A172 (cell line): Measurements from ENCODE around the gene NKIRAS1. TPM values are rescaled to one million over a fixed set of nuclear protein-coding genes. Genes with fewer than 3 reads are reported as not detected.
"Not testable (repeated sequence)": the region's sequence is repeated elsewhere in the genome, so short reads cannot be mapped to it uniquely, and the experiment has no call there.

Experiments used
- DNase-seq: peaks from one replicate; pipeline ENCODE4 v3.0.0-alpha.2; 2015; ENCODE audit warnings: low spot score
- total RNA-seq: library from RNA; depleted of rRNA; stranded (reverse); fragments of >200 nt; shearing (Covaris generic); gene quantifications from 2 replicates; pipeline ENCODE4 v1.2.3, GENCODE V29; 2014; rRNA removed

The NKIRAS1 gene
- total RNA-seq, 1 experiment from 2014 or later, result 39.4 TPM

GRCh38 chr3:23870663-23871043, 46.1 kb downstream of the NKIRAS1 start:
- DNase-seq, result not testable (repeated sequence)

DNA sequence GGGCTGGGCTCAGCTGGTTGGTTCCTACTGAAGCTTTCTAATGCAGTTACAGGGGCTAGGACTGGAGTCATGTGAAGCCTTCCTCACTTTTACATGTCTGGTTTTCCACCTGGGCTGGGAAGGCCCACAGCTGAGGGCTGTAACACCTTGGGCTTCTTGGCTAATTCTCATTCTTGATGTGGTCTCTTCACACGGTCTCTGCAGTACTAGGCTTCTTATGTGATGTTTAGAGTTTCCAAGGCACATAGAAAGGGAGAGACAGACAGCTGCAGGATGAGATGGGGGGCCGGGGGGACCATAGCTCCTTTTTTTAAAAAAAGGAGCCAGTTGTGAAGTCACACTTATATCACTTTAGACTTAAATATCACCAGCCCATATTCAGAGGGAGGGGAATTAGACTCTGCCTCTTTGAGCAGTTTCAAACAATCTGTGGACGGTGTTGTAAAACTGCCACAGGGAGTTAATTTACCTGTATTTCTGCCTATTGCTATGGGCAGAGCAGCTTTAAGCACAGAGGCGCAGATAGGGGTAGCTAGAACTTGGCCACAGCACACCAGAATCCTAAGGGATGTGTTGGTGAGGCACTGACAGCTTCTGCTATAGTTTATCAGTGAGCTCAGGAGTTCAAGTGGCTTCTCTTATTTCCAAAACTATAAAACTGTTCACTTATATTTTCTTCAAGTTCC, 46.7 kb downstream of the NKIRAS1 start:
- no peak for DNase-seq

DNA sequence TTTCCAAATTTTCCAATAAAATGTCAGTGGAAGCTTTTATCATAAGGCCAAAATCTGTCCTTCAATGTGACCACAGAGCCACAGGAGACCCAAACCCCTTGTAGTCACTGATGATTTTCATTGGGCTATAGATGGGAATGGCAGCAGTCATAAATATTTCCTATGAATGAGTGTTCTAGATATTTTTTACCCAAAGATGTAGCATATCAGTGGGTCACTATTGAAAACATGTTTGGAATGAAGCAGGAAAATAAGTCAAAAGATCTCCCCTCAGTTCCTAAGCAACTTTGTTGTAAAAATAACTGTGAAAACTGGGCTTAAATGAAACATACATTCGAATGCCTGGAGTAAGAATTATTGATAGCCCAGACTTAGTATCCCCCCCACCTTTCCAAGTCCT, 49.0 kb downstream of the NKIRAS1 start:
- no peak for DNase-seq

- no peak for DNase-seq
Measured at GRCh38 chr3:23867400-23867799, 49.4 kb downstream of the NKIRAS1 start.

- peak; percentile 15 for DNase-seq
Measured at GRCh38 chr3:23865595-23866396, 51.0 kb downstream of the NKIRAS1 start.

- no peak for DNase-seq
Measured at GRCh38 chr3:23864931-23865330, 51.9 kb downstream of the NKIRAS1 start.

DNA sequence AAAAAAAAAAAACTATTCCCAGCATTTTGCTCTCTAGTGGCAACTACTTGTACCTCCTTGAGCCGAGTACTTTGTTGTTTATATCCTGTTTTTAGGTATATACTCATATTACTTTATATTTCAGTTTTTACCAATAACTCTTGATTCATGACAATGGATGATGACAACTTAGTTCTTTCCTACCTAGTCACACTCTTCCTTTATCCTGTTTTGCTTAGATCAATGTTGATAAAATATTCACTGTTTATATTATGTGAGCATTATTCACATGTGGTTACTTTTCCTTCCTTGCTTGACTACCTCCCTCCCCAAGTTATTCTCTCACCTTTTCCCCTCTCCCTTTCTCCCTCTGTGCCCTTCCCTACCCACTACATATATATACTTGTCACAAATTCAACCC, 53.7 kb downstream of the NKIRAS1 start:
- no peak for DNase-seq

DNA sequence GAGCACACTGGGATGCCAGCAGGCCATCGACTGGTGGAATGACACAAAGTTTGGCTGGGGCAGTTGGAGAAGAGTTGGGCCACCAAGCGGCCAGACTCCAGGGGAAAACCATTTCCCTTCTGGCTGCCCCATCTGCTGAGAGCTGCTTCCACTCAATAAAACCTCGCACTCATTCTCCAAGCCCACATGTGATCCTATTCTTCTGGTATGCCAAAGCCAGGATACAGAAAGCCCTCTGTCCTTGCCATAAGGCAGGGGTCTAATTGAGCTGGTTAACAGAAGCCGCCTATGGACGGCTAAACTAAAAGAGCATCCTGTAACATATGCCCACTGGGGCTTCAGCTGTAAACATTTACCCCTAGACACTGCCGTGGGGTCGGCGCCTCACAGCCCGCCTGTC, 55.1 kb downstream of the NKIRAS1 start:
- DNase-seq, result no peak

DNA sequence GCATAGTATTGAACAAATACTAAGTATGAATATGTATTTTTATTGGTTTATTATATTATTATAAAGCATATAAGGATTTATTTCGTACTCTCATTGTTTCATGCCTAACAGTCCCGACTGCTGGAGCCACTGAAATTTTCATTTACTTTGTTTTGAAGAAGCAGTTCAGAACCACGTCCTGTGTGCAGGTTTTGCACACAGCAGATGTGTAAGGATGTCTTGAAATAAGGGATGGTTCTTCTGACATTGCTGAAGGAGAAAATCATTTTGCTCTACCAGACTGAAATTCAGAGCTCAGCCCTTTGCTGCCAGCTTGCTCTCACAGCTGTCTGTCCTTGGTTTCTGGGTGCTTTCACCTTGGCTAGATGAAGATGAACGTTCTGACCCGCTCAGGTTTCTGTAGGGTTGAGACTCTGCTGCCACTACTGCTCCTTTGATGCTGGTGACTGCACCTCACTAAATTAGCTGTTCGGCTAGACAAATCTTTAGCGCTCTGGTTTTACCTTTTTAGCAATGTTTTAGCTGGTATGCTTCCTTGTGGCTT, 56.9 kb downstream of the NKIRAS1 start:
- DNase-seq, result no peak

GRCh38 chr3:23859012-23859743, 57.6 kb downstream of the NKIRAS1 start:
- no peak for DNase-seq

GRCh38 chr3:23856286-23856685, 60.5 kb downstream of the NKIRAS1 start:
- no peak for DNase-seq

DNA sequence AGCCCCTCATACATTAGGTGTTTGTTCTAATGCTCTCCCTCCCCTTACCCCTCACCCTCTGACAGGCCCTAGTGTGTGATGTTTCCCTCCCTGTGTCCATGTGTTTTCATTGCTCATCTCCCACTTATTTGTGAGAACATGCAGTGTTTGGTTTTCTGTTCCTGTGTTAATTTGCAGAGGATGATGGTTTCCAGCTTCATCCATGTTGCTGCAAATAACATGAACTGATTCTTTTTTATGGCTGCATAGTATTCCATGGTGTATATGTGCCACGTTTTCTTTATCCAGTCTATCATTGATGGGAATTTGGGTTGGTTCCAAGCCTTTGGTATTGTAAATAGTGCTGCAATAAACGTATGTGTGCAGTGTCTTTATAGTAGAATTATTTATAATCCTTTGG, 67.3 kb downstream of the NKIRAS1 start:
- DNase-seq, result not testable (repeated sequence)

DNA sequence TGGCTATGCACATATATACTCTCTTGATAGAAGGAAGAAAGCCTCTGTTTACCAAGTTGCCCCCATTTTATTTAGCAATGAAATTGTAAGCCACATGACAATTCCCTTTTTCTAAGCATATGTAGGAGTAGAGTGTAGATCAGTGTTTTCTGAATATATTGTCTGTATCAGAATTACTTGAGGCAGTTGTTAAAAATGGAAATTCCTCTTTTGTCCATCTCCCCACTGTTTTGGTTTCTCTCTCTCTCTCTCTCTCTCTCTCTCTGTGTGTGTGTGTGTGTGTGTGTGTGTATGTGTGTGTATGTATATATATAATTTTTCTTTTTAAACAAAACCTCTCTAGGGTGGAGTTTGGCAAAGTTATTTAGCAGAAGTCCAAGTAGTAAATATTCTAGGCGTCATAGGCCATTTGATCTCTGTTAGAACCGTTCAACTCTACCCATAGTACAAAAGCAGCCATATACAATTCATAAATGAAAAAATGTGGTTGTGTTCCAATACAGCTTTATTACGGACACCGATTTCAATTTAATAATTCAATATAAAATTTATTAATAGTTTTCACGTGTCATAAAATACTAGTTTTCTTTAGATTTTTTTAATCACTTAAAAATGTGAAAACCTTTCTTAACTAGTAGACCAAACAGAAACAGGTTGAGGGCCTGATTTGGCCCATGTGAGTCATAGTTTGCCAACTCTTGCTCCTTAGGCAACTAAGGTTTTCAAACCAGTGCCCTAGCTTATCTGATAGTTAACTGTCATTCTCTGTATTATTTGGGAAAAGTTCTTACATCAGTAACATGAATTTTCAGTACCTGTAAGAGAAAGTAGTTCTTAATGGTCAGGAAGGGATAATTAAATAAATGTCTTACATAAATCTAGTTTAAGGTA, 71.2 kb downstream of the NKIRAS1 start:
- no peak for DNase-seq

GRCh38 chr3:23843869-23844268, 72.9 kb downstream of the NKIRAS1 start:
- DNase-seq, result no peak

Other genes starting within 250 kb of the NKIRAS1 start
- 66.4 and 91.7 TPM in 2 replicates for gene UBE2E1, start 111.0 kb downstream of the NKIRAS1 start, total RNA-seq
- 1,056 and 1,847 TPM in 2 replicates for gene RPL15, start 142 bp upstream of the NKIRAS1 start, total RNA-seq
- 27.6 and 35.2 TPM in 2 replicates for gene NR1D2, start 28.3 kb upstream of the NKIRAS1 start, total RNA-seq